ENCODE measurements around the gene BCAP31.

Gene BCAP31

DNA sequence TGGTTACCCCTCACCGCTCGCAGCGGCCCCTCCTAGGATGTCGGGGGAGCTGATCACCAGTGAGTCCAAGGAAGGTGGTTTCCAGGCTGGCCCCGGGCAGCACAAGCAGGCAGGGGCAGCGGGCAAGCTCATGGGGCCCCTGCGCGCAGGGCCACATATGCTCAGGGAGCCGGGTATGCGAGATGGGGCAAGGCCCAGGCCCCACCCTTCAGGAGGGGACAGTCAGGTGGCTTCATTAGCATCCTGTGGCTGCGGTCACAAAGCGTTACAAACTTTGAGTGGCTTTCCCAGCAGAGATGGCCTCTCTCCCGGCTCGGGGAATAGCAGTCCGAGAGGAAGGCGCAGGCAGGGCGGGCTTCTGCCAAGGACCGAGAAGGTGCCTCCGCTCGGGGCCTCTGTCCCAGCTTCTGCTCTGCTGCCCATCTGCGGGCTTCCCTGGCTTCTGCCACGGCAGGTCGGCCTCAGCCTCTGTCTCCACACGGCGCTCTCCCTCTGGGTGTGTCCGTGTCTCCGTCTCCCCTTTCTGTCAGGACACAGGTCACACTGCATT, 13.9 kb upstream of the BCAP31 start:
- H3K27ac ChIP-seq: no peak overlapping the region
- TF ChIP-seq, protein P1, sequence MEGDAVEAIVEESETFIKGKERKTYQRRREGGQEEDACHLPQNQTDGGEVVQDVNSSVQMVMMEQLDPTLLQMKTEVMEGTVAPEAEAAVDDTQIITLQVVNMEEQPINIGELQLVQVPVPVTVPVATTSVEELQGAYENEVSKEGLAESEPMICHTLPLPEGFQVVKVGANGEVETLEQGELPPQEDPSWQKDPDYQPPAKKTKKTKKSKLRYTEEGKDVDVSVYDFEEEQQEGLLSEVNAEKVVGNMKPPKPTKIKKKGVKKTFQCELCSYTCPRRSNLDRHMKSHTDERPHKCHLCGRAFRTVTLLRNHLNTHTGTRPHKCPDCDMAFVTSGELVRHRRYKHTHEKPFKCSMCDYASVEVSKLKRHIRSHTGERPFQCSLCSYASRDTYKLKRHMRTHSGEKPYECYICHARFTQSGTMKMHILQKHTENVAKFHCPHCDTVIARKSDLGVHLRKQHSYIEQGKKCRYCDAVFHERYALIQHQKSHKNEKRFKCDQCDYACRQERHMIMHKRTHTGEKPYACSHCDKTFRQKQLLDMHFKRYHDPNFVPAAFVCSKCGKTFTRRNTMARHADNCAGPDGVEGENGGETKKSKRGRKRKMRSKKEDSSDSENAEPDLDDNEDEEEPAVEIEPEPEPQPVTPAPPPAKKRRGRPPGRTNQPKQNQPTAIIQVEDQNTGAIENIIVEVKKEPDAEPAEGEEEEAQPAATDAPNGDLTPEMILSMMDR (conservative IDR thresholded peaks at IDR 0.05): no peak

DNA sequence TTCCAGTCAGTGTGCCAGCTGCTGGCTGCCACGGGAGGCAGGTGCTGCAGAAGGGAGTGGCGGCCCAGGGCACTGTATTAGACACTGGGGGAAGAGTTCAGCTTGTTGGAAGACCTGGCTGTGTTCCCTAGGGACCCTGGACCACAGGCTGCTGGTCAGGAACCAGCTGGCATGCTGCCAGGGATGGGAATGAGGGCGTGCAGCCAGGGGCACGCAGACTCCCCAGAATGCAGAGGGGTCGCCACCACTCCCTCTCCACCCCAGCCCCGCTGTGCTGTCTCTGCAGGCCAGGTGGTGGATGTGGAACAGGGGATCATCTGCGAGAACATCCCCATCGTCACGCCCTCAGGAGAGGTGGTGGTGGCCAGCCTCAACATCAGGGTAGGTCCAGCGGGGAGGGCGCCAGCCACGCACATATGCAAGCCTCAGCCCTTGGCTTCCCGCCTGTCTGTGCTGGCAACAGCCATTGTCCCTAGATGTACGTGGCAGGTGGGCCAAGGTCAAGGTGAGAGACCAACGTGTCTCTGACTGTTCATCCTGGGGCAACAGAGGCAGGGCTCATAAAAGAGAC, 12.8 kb upstream of the BCAP31 start:
- TF ChIP-seq, protein P1 (conservative IDR thresholded peaks at IDR 0.05): no peak
- no peak overlapping the region for H3K27ac ChIP-seq

DNA sequence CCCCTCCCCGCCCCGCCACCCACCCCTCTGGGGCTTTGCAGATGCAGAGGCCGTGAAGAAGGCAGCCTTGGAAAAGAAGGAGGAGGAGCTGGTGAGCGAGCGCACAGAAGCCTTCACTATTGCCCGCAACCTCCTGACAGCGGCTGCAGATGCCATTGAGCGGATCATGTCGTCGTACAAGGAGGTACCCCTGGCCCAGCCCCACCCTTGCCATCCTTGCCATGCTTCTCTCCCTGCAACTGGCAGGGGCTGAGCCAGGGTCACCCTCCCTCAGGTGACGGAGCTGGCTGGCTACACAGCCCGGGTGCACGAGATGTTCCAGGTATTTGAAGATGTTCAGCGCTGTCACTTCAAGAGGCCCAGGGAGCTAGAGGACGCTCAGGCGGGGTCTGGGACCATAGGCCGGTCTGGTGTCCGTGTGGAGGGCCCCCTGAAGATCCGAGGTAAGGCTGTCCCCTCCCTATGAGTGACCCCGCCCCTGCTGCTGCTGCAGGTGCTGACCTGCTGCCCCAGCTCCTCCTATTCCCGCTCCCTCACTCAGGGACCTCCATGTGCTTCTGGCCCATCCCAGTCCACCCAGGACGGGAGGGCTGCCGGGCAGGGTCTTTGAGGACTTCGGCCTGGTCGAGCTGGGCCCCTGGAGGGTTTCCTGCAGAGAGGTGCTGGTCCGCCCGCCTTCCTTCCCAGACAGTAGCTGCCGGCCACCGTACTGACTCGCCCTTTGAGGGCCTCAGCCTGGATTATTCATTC, 12.1 kb upstream of the BCAP31 start:
- no peak overlapping the region for H3K27ac ChIP-seq
- TF ChIP-seq, protein P1 (conservative IDR thresholded peaks at IDR 0.05): no peak

DNA sequence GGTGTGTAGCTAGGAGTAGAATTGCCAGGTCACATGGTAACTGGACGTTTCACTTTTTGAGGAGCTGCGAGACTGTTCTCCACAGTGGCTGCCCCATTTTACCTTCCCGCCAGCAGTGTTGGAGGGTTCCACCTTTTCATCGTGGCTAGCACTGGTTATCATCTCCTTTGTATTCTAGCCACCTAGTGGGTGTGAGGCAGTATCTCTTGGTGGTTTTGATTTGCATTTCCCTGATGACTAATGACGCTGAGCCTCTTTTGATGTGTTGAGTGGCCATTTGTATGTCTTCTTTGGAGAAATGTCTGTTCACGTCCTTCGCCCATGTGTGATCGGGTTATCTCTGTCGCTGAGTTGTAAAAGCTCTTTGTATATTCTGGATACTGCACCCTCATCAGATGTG, 11.1 kb upstream of the BCAP31 start:
- H3K27ac ChIP-seq: no peak overlapping the region
- TF ChIP-seq, protein P1 (conservative IDR thresholded peaks at IDR 0.05): no peak

DNA sequence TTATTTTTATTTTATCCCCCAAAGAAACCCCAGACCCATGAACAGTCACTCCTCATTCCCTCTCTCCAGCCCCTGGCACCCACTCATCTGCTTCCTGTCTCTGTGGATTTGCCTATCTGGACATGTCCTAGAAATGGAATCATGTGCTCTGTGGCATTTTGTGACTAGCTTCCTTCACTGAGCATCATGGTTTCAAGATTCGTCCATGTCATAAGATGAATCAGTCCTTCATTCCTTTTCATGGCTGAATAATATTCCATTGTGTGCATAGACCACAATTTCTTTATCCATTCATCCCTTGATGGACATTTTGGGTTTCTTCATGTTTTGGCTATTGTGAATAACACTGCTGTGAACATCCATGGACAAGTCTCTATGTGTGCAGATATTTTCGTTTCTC, 10.7 kb upstream of the BCAP31 start:
- H3K27ac ChIP-seq: no peak overlapping the region
- TF ChIP-seq, protein P1 (conservative IDR thresholded peaks at IDR 0.05): no peak

DNA sequence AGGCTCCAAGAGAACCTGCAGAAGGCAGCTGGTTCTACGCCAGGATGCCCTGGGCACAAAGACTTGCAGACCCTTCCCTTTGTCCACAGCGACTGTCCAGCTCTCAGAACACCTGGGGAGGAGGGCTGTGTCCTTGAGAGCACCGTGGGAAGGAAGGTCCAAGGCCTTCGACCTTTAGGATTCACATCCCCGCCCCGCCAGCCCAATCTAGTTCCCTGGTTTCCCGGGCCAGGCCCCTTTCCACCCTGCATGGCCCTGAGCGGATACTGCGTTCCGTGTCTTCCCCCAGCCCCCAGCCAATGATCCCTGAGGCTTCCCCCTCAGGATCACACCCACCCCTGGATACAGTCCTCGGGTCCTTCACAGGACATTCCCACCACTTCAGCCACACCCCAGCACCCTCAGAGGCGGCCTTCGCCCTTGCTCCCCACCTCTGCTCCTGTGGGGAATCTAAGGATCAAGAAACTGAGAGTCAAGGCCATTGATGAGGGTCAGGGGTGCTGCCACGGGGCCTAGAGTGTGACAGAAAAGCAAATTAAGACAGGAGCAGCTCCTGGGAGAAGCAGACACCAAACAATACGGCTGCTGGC, 9.6 kb upstream of the BCAP31 start:
- no peak overlapping the region for H3K27ac ChIP-seq
- TF ChIP-seq, protein P1 (conservative IDR thresholded peaks at IDR 0.05): no peak

DNA sequence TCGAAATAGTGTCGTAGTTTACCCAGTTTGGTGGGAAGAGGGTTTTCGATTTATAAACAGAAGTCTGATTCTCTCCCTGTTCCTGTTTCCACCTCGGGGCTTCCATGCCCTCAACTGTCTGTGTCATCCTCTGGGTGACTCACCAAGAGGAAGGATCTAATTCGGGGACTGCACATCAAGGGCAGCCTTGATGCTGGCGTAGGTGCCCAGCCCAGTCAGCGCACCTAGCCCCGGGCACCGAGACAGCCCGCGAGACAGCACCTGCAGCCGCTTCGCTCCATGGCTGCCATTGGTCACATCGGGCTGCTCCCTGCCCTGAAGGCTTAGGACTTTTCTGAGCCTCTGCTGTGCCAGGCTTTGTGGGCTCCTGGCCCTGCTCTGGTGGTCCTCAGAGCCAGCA, 8.2 kb upstream of the BCAP31 start:
- no peak overlapping the region for H3K27ac ChIP-seq
- TF ChIP-seq, protein P1 (conservative IDR thresholded peaks at IDR 0.05): no peak
